ENCODE data around the gene SLX4.
"Not testable (repeated sequence)": the region's sequence is repeated elsewhere in the genome, so short reads cannot be mapped to it uniquely, and the experiment has no call there.

SLX4 gene

DNA sequence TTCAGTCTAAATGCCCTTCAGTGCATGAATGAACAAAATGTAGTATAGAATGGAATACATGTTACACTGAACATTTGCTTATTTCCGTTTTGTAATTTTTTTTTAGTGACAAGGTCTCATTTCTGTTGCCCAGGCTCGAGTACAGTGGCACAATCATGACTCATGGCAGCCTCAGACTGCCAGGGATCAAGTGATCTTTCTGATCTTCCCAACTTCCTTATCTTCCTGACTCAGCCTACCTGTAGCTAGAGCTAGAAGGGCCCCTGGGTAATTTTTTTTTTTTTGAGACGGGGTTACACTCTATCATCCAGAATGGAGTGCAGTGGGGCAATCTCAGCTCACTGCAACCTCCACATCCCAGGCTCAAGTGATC, 7.3 kb upstream of the SLX4 start:
- H3K4me3 ChIP-seq (ENCODE audit: low read depth, low read length) = no peak overlapping the region
- TF ChIP-seq, protein P1, sequence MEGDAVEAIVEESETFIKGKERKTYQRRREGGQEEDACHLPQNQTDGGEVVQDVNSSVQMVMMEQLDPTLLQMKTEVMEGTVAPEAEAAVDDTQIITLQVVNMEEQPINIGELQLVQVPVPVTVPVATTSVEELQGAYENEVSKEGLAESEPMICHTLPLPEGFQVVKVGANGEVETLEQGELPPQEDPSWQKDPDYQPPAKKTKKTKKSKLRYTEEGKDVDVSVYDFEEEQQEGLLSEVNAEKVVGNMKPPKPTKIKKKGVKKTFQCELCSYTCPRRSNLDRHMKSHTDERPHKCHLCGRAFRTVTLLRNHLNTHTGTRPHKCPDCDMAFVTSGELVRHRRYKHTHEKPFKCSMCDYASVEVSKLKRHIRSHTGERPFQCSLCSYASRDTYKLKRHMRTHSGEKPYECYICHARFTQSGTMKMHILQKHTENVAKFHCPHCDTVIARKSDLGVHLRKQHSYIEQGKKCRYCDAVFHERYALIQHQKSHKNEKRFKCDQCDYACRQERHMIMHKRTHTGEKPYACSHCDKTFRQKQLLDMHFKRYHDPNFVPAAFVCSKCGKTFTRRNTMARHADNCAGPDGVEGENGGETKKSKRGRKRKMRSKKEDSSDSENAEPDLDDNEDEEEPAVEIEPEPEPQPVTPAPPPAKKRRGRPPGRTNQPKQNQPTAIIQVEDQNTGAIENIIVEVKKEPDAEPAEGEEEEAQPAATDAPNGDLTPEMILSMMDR (IDR thresholded peaks at IDR 0.05; ENCODE audit: low read depth, low read length) = no peak

DNA sequence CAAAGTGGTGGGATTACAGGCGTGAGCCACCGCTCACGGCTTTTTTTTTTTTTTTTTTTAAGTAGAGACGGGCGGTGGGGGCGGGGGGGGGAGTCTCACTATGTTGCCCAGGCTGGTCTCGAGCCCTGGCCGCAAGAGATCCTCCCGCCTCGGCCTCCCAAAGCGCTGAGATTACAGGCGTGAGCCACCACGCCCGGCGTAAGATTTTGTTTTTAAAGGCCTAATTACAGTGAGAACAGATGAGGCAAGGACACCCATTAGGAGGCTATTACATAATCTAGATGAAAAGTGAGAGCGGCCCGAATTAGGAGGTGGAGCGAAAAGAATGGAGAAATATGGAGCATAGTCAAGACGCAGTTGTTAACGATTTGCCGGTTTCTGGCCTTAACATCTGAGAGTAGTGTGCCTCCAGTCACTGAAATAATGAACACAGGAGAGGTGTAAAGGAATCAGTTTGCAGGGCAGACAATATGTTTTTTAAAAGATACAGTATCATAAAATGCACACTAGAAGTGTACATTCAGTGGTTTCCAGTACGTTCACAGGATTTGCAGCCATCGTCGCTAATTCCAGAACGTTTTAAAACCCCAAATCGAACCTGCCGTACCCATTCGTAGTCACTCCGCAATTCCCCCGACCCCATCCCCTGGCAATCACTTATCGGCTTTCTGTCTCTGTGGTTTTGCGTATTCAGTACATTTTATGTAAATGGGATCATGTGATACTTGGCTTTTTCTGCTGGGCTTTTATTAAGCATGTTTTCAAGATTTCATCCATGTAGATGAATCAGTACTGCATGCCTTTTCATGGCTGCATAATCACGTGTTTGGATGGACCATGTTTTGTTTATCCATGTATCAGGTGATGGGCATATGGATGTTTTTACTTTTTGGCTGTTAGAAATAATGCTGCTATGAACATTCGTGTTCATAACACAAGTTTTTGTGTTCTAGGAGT, 1.4 kb upstream of the SLX4 start:
- TF ChIP-seq, protein P1 (IDR thresholded peaks at IDR 0.05; ENCODE audit: low read depth, low read length) = no peak
- peak overlapping the region; percentile 98 for H3K4me3 ChIP-seq (ENCODE audit: low read depth, low read length)

- peak overlapping the region; percentile 98 for H3K4me3 ChIP-seq (ENCODE audit: low read depth, low read length)
- TF ChIP-seq, protein P1 (IDR thresholded peaks at IDR 0.05; ENCODE audit: low read depth, low read length) = no peak
These were observed 684 bp downstream of the SLX4 start for GRCh38 chr16:3610698-3611145.

- TF ChIP-seq, protein P1 (IDR thresholded peaks at IDR 0.05; ENCODE audit: low read depth, low read length) = no peak
- peak overlapping the region; percentile 98 for H3K4me3 ChIP-seq (ENCODE audit: low read depth, low read length)
These were observed 1.3 kb downstream of the SLX4 start for GRCh38 chr16:3609895-3610697.

GRCh38 chr16:3608976-3609375, 2.4 kb downstream of the SLX4 start:
- not testable (repeated sequence) for H3K4me3 ChIP-seq (ENCODE audit: low read depth, low read length)

DNA sequence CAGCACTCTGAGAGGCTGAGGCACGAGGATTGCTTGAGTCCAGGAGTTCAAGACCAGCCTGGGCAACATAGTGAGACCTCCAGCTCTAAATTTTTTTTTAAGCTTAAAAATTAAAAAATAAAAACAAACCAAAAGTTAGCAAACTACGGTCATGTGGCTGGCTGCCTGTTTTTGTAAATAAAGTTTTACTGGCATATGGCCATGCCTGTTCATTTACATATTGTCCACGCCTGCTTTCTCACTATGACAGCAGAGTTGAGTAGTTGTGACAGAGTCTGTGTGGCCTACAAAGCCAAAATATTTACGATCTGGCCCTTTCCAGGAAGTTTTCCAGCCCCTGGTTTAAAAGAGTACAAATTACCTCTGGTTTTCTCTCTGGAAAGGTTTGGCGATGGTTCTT, 3.3 kb downstream of the SLX4 start:
- TF ChIP-seq, protein P1 (IDR thresholded peaks at IDR 0.05; ENCODE audit: low read depth, low read length) = no peak
- no peak overlapping the region for H3K4me3 ChIP-seq (ENCODE audit: low read depth, low read length)

- TF ChIP-seq, protein P1 (IDR thresholded peaks at IDR 0.05; ENCODE audit: low read depth, low read length) = no peak
- no peak overlapping the region for H3K4me3 ChIP-seq (ENCODE audit: low read depth, low read length)
These were observed 3.8 kb downstream of the SLX4 start for GRCh38 chr16:3607634-3608033.

All from WI38 (cell line).